ENCODE measurements around the gene BCL11A.

DNA sequence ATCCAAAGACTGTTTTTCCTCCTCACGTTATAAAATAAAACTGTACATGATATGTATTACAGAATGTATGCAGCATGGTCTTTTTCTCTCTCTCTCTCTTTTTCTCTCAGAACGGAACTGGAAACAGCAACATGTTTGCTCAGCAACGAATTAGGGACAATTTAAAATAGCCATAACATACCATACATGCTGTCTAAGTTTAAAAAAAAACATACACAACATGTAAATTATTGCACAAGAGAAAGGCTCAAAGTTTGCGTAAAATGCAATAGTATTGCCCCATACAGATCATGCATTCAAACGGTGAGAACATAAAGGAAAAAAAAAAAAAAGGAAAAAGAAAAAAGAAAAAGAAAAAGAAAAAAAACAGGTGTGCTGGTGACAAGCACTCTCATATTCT lies 93.6 kb downstream of the BCL11A start:
- TF ChIP-seq, protein P1, sequence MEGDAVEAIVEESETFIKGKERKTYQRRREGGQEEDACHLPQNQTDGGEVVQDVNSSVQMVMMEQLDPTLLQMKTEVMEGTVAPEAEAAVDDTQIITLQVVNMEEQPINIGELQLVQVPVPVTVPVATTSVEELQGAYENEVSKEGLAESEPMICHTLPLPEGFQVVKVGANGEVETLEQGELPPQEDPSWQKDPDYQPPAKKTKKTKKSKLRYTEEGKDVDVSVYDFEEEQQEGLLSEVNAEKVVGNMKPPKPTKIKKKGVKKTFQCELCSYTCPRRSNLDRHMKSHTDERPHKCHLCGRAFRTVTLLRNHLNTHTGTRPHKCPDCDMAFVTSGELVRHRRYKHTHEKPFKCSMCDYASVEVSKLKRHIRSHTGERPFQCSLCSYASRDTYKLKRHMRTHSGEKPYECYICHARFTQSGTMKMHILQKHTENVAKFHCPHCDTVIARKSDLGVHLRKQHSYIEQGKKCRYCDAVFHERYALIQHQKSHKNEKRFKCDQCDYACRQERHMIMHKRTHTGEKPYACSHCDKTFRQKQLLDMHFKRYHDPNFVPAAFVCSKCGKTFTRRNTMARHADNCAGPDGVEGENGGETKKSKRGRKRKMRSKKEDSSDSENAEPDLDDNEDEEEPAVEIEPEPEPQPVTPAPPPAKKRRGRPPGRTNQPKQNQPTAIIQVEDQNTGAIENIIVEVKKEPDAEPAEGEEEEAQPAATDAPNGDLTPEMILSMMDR (IDR thresholded peaks at IDR 0.05): no peak
- no peak for TF ChIP-seq POLR2AphosphoS5 (IDR thresholded peaks at IDR 0.05; ENCODE audit: low read depth, low read length)
